HG03196 (cell line): ENCODE measurements around the gene UHRF2.
"Not testable (repeated sequence)": the region's sequence is repeated elsewhere in the genome, so short reads cannot be mapped to it uniquely, and the experiment has no call there.

Experiments used
- ATAC-seq: cut with Tn5 transposase; IDR thresholded peaks from one replicate; pipeline ENCODE4 v1.9.1; 2021; ENCODE audit not compliant: unreplicated experiment

UHRF2 gene

DNA sequence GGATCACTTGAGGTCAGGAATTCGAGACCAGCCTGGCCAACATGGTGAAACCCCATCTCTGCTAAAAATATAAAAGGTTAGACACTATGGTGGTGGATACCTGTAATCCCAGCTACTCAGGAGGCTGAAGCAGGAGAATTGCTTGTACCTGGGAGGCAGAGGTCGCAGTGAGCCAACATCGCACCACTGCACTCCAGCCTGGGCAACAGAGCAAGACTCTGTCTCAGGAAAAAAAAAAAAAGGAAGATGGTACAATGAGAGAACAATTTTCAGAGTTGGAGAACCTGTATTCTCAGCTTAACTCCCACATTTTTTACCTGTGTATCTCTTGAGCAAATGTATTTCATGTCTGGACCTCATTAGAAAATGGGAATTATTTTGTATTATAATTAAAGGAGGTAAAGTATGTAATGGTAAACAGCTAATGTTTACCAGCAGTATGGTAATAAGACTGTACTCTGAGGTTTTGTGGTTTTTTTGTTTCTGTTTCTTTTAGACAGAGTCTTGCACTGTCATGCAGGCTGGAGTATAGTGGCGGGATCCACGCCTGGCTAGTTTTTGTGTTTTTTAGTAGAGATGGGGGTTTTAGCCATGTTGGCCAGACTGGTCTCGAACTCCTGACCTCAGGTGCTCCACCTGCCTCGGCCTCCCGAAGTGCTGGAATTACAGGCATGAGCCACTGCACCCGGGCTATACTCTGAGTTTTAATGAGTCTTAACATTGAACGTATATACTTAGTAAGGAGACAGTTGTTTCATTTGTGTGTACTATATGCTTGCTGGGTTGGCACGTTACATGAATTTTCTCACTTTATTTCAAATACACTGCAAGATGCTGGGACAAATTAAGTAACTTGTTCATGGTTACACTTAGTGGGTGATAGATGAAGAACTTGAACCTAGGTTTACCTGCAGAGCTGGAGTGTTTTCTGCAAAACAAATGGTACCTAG, 16.2 kb downstream of the UHRF2 start:
- ATAC-seq = peak; percentile 93

DNA sequence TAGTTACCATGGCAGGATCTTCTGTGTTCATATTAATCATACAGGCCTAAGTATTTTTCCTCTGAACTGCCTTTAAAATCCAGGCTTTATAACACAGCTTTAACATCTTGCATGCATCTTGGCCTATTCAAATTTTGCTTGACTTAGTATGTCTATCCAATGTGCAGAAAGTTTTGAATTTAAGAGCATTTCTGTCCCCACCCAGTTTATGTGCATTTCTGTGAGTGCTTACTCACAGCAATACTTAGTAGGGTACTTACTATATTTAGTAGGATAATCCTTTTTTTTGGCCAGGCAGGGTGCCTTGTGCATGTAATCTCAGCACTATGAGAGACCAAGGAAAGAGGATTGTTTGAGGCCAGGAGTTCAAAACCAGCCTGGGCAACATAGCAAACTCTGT, 18.0 kb downstream of the UHRF2 start:
- ATAC-seq = no peak

DNA sequence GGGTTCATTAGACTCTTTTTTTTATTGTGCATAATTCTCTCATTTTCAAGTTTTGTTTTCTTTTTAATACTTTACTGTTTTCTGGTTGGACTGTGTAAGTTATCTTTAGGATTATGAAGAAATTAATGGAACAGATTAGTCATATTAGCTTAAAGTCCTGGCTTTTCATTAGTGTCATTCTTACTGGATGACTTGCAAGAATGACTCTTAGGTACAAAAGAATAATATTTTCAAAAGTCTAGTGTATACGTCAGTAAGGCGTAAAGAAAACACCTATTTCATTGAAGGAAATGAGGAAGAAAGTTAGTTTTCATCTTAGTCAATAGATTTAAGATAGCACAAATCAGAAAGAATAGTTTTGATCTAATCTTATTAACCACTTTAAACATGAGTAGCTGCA, 20.4 kb downstream of the UHRF2 start:
- no peak for ATAC-seq

DNA sequence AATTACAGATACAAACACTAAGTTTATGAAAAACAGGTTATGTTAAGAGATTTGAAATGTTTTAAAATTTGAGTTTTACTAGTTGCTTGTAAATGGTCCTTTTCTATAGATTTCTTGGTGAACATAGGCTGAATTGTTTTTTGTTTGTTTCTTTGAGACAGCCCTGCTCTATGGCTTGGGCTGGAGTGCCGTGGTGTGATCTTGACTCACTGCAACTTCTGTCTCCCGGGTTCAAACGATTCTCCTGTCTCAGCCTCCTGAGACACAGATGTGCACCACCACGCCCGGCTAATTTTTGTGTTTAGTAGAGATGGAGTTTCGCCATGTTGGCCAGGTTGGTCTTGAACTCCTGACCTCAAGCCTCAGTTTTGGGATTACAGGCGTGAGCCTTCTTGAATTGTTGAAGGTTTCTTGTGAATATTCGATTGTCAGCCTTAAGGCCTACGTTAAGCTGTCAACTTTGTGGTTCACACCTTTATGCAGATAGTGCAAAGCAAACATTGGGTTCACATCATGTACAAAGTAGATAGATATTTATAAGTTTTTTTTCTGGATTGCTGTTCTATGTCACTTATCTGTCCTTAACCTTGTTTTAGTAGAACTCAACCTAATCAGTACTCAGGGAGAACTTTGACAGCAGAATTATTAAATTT, 26.2 kb downstream of the UHRF2 start:
- ATAC-seq = no peak

DNA sequence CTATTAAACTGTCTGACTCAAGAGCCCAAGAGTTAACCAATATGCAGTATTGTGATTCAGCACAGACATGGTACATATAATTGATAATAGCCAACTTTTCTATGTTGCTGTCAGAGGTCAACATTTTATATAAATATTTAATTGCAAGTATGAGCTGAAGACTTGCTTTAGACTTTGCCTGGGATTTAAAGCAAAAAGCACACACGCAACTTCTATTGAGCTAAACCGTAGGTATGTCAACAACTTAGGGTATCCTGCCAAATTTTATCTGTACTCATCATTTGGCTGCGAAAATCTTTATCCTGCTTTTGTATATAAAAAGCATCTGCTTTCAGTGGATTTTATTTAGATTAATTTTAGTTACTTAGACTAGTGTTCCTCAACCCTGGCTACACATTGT, 27.4 kb downstream of the UHRF2 start:
- ATAC-seq = no peak

DNA sequence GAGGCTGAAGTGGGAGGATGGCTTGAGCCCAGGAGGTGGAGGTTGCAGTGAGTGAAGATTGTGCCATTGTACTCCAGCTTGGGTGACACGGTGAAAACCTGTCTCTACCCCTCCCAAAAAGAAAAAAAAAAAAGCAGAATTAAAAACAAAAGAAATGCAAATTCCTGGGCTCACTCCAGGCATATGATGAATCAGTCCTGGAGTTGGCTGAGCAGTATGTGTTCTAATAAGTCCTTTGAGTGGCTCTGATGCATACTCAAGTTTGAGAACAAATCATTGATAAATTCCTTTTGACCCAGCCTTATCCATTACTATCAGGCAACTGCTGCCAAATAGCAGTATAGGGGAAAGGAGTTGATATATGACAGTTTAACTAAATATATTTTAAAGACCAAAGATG, 28.3 kb downstream of the UHRF2 start:
- ATAC-seq = no peak

DNA sequence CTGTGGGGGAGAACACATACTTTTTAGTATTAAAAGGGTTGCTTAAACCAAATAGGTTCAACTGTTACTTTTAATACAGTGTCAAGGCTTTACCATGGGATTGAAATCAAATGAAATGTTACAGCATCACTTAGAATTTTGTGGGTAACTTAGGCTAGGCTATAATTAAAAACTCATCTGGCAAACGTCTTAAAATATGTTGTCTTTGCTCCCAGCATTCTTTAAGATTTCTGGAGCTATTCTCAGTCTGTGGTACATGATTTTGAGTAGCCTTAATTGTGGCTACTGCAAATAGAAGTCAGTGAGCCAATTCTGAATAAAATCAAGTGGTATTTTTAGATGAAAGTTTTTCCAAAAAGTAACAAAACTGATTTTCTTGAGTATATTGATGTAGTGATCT, 30.7 kb downstream of the UHRF2 start:
- no peak for ATAC-seq

DNA sequence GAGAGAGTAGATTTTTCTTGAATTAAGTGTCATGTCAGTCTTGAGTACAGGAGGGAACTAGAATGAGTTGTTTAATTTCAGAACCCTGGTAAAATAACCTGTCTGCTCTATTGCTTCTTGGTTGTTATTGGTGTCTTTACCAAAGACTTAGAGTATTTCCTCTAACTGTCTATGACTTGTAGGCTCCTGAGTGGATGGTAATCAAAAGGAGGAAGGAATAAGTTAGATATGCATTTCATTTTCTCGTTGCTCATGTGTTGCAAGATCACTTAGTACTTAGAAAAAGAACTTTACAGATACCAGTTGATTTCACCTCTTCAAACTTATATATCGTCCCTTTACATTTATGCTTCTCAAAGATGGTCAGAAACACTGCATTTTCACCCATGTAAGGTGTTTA, 31.1 kb downstream of the UHRF2 start:
- no peak for ATAC-seq

DNA sequence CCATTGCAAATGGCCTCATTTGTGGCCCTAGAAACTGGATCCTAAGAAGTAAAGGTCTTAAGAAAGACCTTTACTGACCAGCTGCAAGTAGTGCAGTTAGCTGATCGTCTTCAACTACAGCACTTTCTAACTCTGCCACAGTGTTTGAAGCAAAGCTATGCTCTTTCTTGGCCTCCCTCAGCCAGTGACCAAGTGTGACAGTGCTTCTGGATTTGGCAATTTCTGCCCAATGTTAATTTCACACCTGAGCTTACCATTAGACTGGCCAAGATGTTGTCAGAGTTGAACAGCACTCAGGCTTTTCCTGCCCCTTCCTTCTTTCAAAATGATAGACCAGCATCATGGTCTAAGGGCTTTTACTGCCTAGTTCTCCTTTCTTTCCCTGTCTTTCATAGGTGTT, 36.1 kb downstream of the UHRF2 start:
- ATAC-seq = no peak

DNA sequence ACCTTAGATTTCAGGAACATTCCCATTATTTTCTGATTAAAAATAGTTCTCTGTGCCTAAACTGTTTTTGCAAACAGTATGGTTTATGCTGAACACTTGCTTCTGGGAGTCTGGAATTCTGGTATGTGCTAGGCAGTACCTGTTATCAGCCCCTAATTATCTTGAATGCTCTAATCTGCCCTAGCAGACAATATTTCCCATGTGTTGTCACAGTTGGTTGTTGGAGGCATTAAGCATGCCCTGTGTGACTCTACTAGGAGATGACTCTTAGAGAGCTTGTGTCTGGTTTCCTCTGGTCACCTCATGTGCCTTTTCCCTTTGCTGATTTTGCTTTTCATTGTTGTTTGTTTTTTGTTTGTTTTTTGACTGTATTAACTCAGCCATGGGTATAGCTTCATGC, 36.6 kb downstream of the UHRF2 start:
- ATAC-seq = no peak

DNA sequence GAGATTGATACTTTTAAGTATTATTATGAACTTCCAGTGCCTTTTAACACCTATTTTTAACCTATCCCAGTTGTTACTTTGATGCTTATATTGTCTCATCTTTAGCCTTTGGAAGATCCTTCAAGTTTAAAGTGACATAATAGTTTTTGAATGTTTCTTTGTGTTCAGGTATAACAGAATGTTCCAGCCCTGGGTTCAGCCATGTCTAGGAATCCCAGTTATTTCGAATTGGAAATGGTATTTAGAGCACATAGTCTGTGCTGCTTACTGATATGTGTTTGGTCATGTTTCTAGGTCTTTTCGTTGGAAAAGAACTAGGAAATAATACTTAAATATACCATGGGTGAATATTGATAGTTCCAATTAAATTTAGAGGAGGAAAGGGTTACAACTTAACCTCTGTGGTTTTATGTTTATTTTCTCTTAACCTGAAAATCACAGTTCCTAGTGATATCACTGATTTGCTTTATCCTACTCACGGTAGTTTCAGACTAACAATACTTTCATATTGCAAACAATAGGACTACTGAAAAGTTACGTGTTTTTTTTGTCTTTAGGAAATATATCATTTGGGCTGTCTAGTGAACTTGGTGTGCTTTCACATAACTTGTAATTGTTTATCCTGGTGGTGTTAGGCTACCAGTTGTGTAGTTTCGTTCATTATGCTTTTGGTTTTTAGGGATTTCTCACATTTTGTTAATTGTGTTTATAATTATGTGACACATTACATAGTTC, 37.8 kb downstream of the UHRF2 start:
- ATAC-seq = no peak

DNA sequence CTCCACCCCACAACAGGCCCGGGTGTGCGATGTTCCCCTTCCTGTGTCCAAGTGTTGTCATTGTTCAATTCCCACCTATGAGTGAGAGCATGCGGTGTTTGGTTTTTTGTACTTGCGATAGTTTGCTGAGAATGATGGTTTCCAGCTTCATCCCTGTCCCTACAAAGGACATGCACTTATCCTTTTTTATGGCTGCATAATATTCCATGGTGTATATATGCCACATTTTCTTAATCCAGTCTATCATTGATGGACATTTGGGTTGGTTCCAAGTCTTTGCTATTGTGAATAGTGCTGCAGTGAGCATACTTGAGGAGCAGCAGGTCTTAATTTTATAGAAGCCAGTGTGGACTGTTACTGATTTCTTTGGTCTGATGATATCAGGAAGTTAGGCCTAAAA, 42.3 kb downstream of the UHRF2 start:
- not testable (repeated sequence) for ATAC-seq

DNA sequence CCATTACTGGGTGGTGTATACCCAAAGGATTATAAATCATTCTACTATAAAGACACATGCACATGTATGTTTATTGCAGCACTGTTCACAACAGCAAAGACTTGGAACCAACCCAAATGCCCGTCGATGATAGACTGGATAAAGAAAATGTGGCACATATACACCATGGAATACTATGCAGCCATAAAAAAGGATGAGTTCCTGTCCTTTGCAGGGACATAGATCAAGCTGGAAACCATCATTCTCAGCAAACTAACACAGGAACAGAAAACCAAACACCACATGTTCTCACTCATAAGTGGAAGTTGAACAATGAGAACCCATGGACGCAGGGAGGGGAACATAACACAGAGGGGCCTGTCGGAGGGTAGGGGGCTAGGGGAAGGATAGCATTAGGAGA, 45.7 kb downstream of the UHRF2 start:
- not testable (repeated sequence) for ATAC-seq

DNA sequence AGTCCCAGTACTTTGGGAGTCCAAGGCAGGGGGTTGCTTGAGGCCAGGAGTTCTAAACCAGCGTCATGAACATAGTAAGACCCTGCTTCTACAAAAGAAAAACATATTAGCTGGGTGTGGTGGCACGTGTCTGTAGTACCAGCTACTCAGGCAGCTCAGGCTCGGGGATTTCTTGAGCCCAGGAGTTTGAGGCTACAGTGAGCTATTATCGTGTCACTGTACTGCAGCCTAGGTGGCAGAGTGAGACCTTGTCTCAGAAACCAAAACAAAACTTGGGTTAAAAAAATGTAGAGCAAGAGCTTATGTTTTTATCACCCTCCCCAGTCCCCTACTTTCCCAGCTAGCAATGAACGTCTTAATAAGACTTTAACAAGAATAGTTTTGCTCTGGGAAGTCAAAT, 46.7 kb downstream of the UHRF2 start:
- no peak for ATAC-seq

DNA sequence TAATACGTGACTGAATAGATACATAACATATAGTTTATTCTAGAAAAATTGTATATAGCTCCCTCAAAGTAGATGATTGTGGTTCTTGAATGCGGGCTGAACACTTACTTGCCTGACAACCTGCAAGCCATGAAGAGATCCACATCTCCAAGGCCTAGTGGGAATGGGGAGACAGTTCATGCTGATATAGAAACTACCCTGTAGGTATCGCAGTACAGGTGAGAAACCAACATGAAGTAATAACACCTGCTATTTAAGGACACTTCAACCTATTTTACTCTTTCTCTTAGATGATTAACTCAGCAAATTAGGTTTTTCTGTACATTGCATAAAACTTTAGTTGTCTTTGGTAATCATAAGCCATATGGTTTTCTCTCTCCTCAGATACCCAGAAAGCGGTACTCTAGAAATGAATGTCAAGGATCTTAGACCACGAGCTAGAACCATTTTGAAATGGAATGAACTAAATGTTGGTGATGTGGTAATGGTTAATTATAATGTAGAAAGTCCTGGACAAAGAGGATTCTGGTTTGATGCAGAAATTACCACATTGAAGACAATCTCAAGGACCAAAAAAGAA, 47.3 kb downstream of the UHRF2 start:
- ATAC-seq = no peak

DNA sequence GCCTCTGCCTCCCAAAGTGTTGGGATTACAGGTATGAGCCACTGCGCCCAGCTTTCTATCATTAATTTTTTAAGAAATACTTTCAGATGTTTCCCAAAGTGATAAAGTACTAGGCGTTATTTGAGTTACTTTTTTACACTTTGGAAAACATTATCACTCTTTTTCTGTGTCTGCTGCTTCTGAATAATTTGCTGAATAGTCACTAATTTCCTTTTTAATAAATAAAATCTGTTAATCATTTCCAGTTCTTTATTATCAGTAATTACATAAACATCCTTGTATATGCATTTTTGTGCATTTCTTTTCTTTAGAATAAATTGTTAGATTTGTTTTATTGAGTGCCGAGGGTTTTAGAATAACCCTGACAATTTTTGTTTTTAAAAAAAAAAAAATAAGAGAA, 48.6 kb downstream of the UHRF2 start:
- no peak for ATAC-seq

DNA sequence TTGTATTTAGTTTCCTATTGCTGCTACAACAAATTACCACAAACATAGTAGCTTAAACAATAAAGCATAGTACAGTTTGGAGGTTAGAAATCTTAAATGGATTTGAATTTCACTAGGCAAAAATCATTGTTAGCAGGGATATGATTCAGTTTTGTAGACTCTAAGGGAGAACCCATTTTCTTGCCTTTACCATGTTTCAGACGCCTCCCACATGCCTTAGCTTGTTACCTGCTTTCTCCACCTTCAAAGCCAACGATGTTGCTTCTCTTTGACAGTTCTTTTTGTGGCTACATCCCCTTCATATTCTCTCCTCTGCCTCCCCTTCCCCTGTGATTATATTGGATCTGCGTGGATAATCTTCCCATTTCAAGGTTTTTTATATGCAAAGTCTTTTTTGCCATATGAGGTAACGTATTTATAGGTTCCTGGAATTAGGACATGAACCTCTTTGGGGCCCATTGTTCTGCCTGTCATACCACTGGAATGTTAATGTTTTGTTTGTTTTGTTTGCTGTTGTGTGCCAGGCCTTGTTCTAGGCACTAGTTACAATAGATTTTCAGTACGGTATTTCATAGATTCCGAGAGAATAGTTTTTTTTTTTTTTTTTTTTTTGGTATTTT, 54.1 kb downstream of the UHRF2 start:
- no peak for ATAC-seq

DNA sequence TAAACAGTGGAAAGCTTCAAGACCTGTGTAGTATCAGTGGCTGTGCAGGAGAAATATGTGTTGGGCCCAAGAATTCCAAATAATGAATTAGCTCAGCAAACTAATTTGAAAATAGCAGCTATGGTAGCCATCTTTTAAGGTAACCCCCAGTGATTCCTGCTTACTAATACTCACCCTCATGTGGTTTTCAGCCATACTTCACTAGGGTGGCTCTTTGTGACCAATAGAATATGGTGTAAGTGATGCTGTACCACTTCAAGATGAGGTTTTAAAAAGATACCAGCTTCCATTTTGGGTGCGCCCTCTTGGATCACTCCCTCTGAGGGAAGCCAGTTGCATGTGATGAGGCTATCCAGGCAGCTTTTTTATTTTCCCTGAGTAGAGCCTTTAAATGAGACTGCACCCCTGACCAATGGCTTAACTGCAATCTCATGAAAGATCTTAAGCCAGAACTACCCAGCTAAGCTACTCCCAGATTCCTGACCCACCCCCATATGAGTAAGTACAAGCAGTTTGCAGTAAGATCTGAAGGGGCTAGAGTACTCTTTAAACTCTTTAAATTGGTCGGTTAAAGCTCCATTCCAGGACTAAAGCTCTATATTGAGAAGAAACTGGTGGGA, 58.3 kb downstream of the UHRF2 start:
- ATAC-seq = no peak

DNA sequence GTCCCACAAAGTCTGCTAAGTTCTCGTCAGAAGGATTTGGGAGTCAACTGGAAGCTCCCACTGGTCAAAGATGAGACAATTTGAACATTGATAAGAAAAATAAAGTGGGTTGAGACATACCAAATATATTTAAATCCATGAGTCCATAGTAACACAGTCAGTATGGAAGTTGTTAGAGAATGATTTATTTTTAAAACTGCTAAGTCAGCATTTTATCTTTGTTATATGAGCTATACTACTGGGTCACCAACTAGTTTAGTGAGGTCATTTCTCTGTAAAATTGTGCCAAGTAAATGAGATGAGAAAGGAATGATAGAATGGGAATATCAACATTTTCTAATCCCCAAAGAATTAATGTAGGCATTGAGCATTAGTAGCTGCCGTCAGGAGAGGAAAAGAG, 60.2 kb downstream of the UHRF2 start:
- no peak for ATAC-seq

DNA sequence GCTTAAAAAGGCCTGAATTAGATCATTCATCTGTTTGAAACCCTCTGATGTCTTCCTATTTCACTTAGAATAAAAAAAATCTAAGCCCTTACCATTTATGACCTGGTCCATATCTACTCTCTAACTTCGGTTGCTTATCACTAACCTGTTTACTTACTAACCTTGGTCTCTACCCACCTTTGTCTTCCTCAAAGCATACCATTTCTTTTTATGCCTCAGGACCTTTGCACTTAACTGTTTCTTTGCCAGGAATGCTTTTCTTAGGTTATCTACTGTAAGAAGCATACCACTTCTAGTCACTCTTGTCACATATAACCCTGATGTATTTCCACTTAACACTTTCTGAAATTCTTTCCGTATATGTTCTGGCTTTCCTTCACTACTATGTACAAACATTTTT, 67.0 kb downstream of the UHRF2 start:
- no peak for ATAC-seq

DNA sequence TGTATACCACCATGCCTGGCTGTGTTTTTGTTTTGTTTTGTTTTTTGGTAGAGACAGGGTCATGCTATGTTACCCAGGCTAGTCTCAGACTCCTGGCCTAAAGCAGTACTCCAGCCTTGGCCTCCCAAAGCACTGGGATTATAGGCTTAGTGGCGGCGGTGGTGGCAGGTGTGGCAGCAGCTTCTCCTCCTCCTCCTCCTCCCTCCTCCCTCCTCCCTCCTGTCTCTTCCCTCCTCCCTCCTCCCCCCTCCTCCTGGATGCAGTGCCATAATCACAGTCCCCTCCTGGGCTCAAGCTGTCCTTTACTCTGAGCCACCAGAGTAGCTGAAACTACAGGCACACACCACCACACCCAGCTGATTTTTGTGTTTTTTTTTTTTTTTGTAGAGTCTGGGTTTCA, 71.2 kb downstream of the UHRF2 start:
- ATAC-seq = no peak
